Ectodermal cell (in vitro differentiated cells): ENCODE results near the gene OR5H2.

ENCODE experiments used
- H3K27ac ChIP-seq: 2 replicates; pipeline ENCODE4 v1.7.0; 2013; ENCODE audit warnings: mild to moderate bottlenecking, low read depth, low read length; ENCODE audit not compliant: insufficient read depth, poor library complexity, severe bottlenecking
- H3K27me3 ChIP-seq: 2 replicates; pipeline ENCODE4 v1.7.0; 2013; ENCODE audit warnings: mild to moderate bottlenecking, low read length; ENCODE audit not compliant: insufficient read depth, control insufficient read depth, poor library complexity, severe bottlenecking
- H3K36me3 ChIP-seq: one replicate; pipeline ENCODE4 v1.7.0; 2013; ENCODE audit warnings: low read length; ENCODE audit not compliant: control insufficient read depth, insufficient read depth
- H3K4me1 ChIP-seq: one replicate; pipeline ENCODE4 v1.7.0; 2013; ENCODE audit warnings: low read length; ENCODE audit not compliant: control insufficient read depth, insufficient read depth
- H3K4me3 ChIP-seq: 2 replicates; pipeline ENCODE4 v1.7.0; 2013; ENCODE audit warnings: low read depth, low read length, control low read depth; ENCODE audit not compliant: insufficient read depth
- H3K9me3 ChIP-seq: 2 replicates; pipeline ENCODE4 v1.7.0; 2013; ENCODE audit warnings: mild to moderate bottlenecking, low read length, moderate library complexity; ENCODE audit not compliant: control insufficient read depth
- WGBS, 2 experiments: methylation state at CpG; one replicate each; pipeline ENCODE4 v1.1.7; 2013; ENCODE audit warnings: missing lambda C conversion rate in 2 of 2; 5-methylcytosine and 5-hydroxymethylcytosine counted together

The OR5H2 gene

GRCh38 chr3:98272126-98272525, 10.2 kb upstream of the OR5H2 start:
- WGBS, 2 experiments, result 89 to 94% methylated on average over 3 of the region's 3 CpGs
- Histone ChIP-seq H3K4me3 (no peak overlapping the region), H3K27me3 (no peaks in the 10 kb centered on the region), H3K27ac (no peak overlapping the region), H3K36me3 (no peaks in the 10 kb centered on the region), H3K4me1 (no peaks in the 10 kb centered on the region), H3K9me3 (no peaks in the 10 kb centered on the region)

- WGBS, 2 experiments, result 95 to 97% methylated on average over 3 of the region's 3 CpGs
- no peaks in the 10 kb centered on the region for H3K4me1 ChIP-seq
- H3K4me3 ChIP-seq, result no peak overlapping the region
- H3K27ac ChIP-seq, result no peak overlapping the region
- no peaks in the 10 kb centered on the region for H3K36me3 ChIP-seq
- no peaks in the 10 kb centered on the region for H3K27me3 ChIP-seq
- H3K9me3 ChIP-seq, result no peaks in the 10 kb centered on the region
Observed at GRCh38 chr3:98274914-98275313, 7.4 kb upstream of the OR5H2 start.

DNA sequence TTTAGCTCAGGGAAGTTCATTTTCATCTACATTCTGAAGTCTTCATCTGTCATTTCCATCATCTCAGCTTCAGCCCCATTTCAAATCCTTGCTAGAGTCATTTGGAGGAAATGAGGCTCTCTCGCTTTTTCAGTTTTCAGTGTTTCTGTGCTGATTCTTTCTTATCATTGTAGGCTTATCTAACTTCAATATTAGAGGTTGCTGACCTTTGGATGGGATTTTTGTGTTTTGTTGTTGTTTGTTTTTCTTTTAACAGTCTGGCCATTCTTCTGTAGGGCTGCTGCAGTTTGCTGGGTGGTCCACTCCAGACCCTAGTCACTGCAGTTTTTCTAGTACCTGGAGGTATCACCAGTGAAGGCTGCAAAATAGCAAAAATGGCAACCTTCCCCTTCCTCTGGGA, 8.6 kb downstream of the OR5H2 start:
- H3K27ac ChIP-seq, result no peak overlapping the region
- H3K36me3 ChIP-seq, result no peaks in the 10 kb centered on the region
- H3K9me3 ChIP-seq, result no peaks in the 10 kb centered on the region
- WGBS, 2 experiments, result 100% methylated on average over 1 of the region's 1 CpG
- no peaks in the 10 kb centered on the region for H3K4me1 ChIP-seq
- H3K27me3 ChIP-seq, result no peaks in the 10 kb centered on the region
- H3K4me3 ChIP-seq, result no peak overlapping the region

DNA sequence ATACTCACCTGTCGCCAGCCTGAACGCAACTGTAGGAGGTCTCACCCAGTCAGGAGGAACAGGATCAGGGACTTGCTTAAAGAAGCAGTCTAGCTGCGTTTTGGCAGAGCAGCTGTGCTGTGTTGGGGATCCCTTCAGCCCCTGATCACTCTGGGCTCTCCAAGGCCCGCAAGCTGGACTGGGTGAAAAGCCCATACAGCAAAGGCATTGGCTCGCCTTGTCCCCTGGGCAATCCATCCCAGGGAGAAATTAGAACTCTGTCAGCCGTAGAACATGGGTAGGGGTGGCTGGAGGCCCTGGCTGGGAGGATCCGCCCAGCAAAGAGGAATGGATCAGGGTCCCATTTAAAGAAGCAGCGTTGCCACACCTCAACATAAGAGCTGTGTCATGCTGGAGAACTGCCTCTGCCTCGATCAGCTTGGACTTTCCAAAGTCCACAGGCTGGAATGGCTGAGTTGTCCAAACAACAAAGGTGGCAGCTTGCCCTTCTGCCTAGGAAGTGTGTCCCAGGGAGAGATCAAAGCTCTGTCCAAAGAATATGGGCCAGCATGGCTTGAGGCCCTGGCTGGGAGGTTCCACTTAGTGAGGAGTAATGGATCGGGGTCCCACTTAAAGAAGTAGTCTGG, 9.1 kb downstream of the OR5H2 start:
- Histone ChIP-seq H3K9me3 (no peaks in the 10 kb centered on the region), H3K36me3 (no peaks in the 10 kb centered on the region), H3K4me3 (no peak overlapping the region), H3K27me3 (no peaks in the 10 kb centered on the region), H3K27ac (no peak overlapping the region), H3K4me1 (no peaks in the 10 kb centered on the region)
- WGBS, 2 experiments, result 93 to 95% methylated on average over 10 of the region's 10 CpGs

- Histone ChIP-seq H3K36me3 (no peaks in the 10 kb centered on the region), H3K9me3 (no peaks in the 10 kb centered on the region), H3K27me3 (no peaks in the 10 kb centered on the region), H3K27ac (no peak overlapping the region), H3K4me3 (no peak overlapping the region), H3K4me1 (no peaks in the 10 kb centered on the region)
- 88 to 92% methylated on average over 2 of the region's 2 CpGs for WGBS, 2 experiments
Observed at GRCh38 chr3:98322101-98322500, 39.8 kb downstream of the OR5H2 start.

DNA sequence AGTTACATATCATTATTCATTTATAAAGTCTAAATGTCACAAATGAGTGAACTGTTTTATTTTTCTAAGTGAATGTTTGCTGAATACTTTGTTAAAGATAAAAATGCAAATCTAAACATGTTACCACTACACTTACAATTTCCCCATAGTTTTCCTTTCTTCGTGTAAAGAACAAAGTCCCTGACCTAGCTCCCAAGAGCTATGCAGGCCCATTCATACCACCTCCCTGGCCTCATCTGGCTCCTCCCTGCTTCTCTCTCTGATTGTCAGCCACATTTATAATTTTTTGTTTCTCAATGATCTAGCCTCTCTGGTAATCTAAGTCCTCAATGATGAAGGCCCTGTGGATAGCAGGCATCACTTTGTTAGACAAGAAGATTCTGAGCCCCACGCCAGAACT, 40.4 kb downstream of the OR5H2 start:
- Histone ChIP-seq H3K36me3 (no peaks in the 10 kb centered on the region), H3K27ac (no peak overlapping the region), H3K4me3 (no peak overlapping the region), H3K4me1 (no peaks in the 10 kb centered on the region), H3K9me3 (no peaks in the 10 kb centered on the region), H3K27me3 (no peaks in the 10 kb centered on the region)
- 84% methylated on average over 2 of the region's 2 CpGs for WGBS, 2 experiments

- Histone ChIP-seq H3K36me3 (no peaks in the 10 kb centered on the region), H3K9me3 (no peaks in the 10 kb centered on the region), H3K27ac (no peak overlapping the region), H3K4me1 (no peaks in the 10 kb centered on the region), H3K27me3 (no peaks in the 10 kb centered on the region), H3K4me3 (no peak overlapping the region)
Observed at GRCh38 chr3:98323425-98323824, 41.1 kb downstream of the OR5H2 start.

GRCh38 chr3:98325055-98325454, 42.8 kb downstream of the OR5H2 start:
- Histone ChIP-seq H3K4me1 (no peaks in the 10 kb centered on the region), H3K4me3 (no peak overlapping the region), H3K36me3 (no peaks in the 10 kb centered on the region), H3K9me3 (no peaks in the 10 kb centered on the region), H3K27ac (no peak overlapping the region), H3K27me3 (no peaks in the 10 kb centered on the region)
- WGBS, 2 experiments, result 88 to 92% methylated on average over 12 of the region's 12 CpGs

DNA sequence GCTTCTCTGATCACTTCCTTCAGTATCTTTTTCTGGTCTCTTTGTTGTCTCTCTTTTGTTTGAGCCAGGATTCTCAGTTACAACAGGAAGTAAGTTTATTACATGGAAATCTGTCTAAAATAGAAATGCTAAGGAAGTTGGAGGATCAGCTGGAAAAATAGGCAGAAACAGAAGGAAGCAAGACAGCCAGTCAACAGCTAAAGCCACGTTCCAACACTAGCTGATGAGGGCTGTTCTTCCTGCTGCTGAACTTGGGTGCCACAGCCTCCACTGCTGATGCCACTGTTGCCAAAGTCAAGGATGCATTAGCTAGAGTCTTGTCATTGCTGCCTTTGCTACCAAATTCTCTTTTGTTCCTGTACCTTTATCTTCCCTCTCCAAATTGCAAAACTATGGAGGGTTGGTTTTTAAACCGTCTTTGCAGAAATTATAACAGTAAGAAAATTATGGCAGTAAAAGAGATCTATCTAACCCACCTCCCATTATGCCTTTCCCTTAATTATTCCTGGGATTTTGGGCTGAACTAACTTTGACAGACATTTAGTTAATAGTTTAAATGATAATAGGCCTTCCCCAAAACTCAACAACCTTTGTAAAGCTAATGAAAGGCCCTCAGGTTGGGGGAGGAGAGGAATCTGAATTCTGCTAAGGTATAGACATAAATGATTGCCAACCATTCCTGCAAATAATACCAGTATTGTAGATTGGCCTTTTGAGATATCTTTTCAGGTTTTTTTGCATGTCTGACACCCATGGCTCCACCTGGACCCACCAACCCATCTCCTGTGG, 44.0 kb downstream of the OR5H2 start:
- H3K36me3 ChIP-seq, result no peaks in the 10 kb centered on the region
- WGBS, 2 experiments, result 54 to 66% methylated on average over 1 of the region's 2 CpGs
- no peak overlapping the region for H3K27ac ChIP-seq
- H3K4me1 ChIP-seq, result no peaks in the 10 kb centered on the region
- H3K9me3 ChIP-seq, result no peaks in the 10 kb centered on the region
- no peak overlapping the region for H3K4me3 ChIP-seq
- H3K27me3 ChIP-seq, result no peaks in the 10 kb centered on the region

- Histone ChIP-seq H3K4me3 (no peak overlapping the region), H3K36me3 (no peaks in the 10 kb centered on the region), H3K27me3 (no peaks in the 10 kb centered on the region), H3K27ac (no peak overlapping the region), H3K9me3 (no peaks in the 10 kb centered on the region), H3K4me1 (no peaks in the 10 kb centered on the region)
Observed at GRCh38 chr3:98326945-98327344, 44.6 kb downstream of the OR5H2 start.
